Skeletal muscle tissue (tissue), 4 donors: ENCODE results near the gene IRGQ. TPM values are rescaled to one million over a fixed set of nuclear protein-coding genes. Genes with fewer than 3 reads are reported as not detected.
A peak's percentile ranks its signal among the peaks of the same experiment; 100 is the strongest.
"Not testable (repeated sequence)": the region's sequence is repeated elsewhere in the genome, so short reads cannot be mapped to it uniquely, and the experiment has no call there.

ENCODE experiments used
- H3K27ac ChIP-seq: one replicate; pipeline ENCODE4 v1.7.0; 2013; ENCODE audit warnings: mild to moderate bottlenecking, low read depth, low read length, inconsistent platforms
- H3K27me3 ChIP-seq, 3 donors: one replicate each; pipeline ENCODE4 v1.7.0; 2013; ENCODE audit warnings: low read length in 3 of 3; ENCODE audit not compliant: control insufficient read depth in 3 of 3, insufficient read depth in 3 of 3
- H3K36me3 ChIP-seq, 3 donors: one replicate each; pipeline ENCODE4 v1.7.0; 2013; ENCODE audit warnings: low read length in 3 of 3; ENCODE audit not compliant: control insufficient read depth in 3 of 3, insufficient read depth in 3 of 3
- H3K4me1 ChIP-seq, 3 donors: one replicate each; pipeline ENCODE4 v1.7.0; 2013; ENCODE audit warnings: low read length in 3 of 3, mild to moderate bottlenecking in 3 of 3; ENCODE audit not compliant: control insufficient read depth in 3 of 3, insufficient read depth in 3 of 3
- H3K4me3 ChIP-seq, 3 donors: one replicate each; pipeline ENCODE4 v1.7.0; 2013; ENCODE audit warnings: low read length in 3 of 3
- H3K9ac ChIP-seq, 3 donors: one replicate each; pipeline ENCODE4 v1.7.0; 2013; ENCODE audit warnings: low read length in 3 of 3, mild to moderate bottlenecking in 3 of 3, moderate library complexity in 2 of 3, low read depth in 1 of 3
- H3K9me3 ChIP-seq, 3 donors: one replicate each; pipeline ENCODE4 v1.7.0; 2013; ENCODE audit warnings: low read length in 3 of 3; ENCODE audit not compliant: control insufficient read depth in 3 of 3
- total RNA-seq: library from RNA; depleted of rRNA; stranded (reverse); fragments of >200 nt; gene quantifications from one replicate; pipeline ENCODE4 v1.2.3, GENCODE V29; 2014
- donor health status: Osteomylitis.

IRGQ gene
- total RNA-seq, 1 donor from 2014 or later = 24.5 TPM

GRCh38 chr19:43616306-43616705 is 20.4 kb upstream of the IRGQ start:
- H3K36me3 ChIP-seq = peaks cover 13 to 21% (median 16%) of the 10 kb centered on the region in 3 donors
- H3K4me1 ChIP-seq = peaks cover 6 to 19% (median 13%) of the 10 kb centered on the region in 3 donors
- H3K9ac ChIP-seq = no peak overlapping the region
- H3K27ac ChIP-seq = no peak overlapping the region
- no peaks in the 10 kb centered on the region for H3K9me3 ChIP-seq
- no peak overlapping the region for H3K4me3 ChIP-seq
- H3K27me3 ChIP-seq = no peaks in the 10 kb centered on the region

GRCh38 chr19:43612374-43612773 is 16.4 kb upstream of the IRGQ start:
- Histone ChIP-seq H3K27ac (no peak overlapping the region), H3K36me3 (peaks cover 13 to 25% (median 17%) of the 10 kb centered on the region in 3 donors), H3K4me3 (no peak overlapping the region), H3K9me3 (no peaks in the 10 kb centered on the region), H3K9ac (no peak overlapping the region), H3K4me1 (no peaks in the 10 kb centered on the region), H3K27me3 (no peaks in the 10 kb centered on the region)

- H3K27me3 ChIP-seq = no peaks in the 10 kb centered on the region
- H3K4me1 ChIP-seq = peaks cover 0 to 3% (median 0%) of the 10 kb centered on the region in 3 donors
- no peak within 1 kb of the TSS for H3K4me3 ChIP-seq
- no peak within 1 kb of the TSS for H3K9ac ChIP-seq
- no peaks in the 10 kb centered on the region for H3K9me3 ChIP-seq
- peaks cover 16 to 25% (median 20%) of the 10 kb centered on the region in 3 donors for H3K36me3 ChIP-seq
- H3K27ac ChIP-seq = no peak within 1 kb of the TSS
Observed at GRCh38 chr19:43611788-43612187, 15.9 kb upstream of the IRGQ start, which contains the start of gene SRRM5. Gene SRRM5 (plus strand): TSS chr19:43612088. CDS start chr19:43612122, 34 bp downstream.

- peaks cover 16 to 25% (median 22%) of the 10 kb centered on the region in 3 donors for H3K36me3 ChIP-seq
- H3K4me1 ChIP-seq = peaks cover 0 to 4% (median 0%) of the 10 kb centered on the region in 3 donors
- H3K9ac ChIP-seq = no peak overlapping the region
- no peak overlapping the region for H3K27ac ChIP-seq
- H3K27me3 ChIP-seq = no peaks in the 10 kb centered on the region
- no peak overlapping the region for H3K4me3 ChIP-seq
- no peaks in the 10 kb centered on the region for H3K9me3 ChIP-seq
Observed at GRCh38 chr19:43610493-43610892, 14.6 kb upstream of the IRGQ start.

GRCh38 chr19:43609872-43610271 is 13.9 kb upstream of the IRGQ start:
- Histone ChIP-seq H3K4me3 (no peak overlapping the region), H3K36me3 (peaks cover 16 to 25% (median 22%) of the 10 kb centered on the region in 3 donors), H3K9ac (no peak overlapping the region), H3K4me1 (peaks cover 0 to 4% (median 0%) of the 10 kb centered on the region in 3 donors), H3K9me3 (no peaks in the 10 kb centered on the region), H3K27ac (no peak overlapping the region), H3K27me3 (no peaks in the 10 kb centered on the region)

- Histone ChIP-seq H3K36me3 (peaks cover 8 to 17% (median 8%) of the 10 kb centered on the region in 3 donors), H3K27me3 (no peaks in the 10 kb centered on the region), H3K4me1 (peaks cover 0 to 4% (median 0%) of the 10 kb centered on the region in 3 donors), H3K9me3 (no peaks in the 10 kb centered on the region), H3K9ac (no peak overlapping the region), H3K4me3 (no peak overlapping the region), H3K27ac (peak overlapping the region; percentile 19)
Observed at GRCh38 chr19:43607238-43608205, 11.6 kb upstream of the IRGQ start.

- Histone ChIP-seq H3K27me3 (no peaks in the 10 kb centered on the region), H3K9ac (no peak overlapping the region), H3K27ac (peak overlapping the region; percentile 19), H3K4me1 (peaks cover 0 to 4% (median 0%) of the 10 kb centered on the region in 3 donors), H3K4me3 (no peak overlapping the region), H3K36me3 (peaks cover 4 to 10% (median 5%) of the 10 kb centered on the region in 3 donors), H3K9me3 (no peaks in the 10 kb centered on the region)
Observed at GRCh38 chr19:43606569-43607229, 10.8 kb upstream of the IRGQ start.

GRCh38 chr19:43605875-43606568 is 10.1 kb upstream of the IRGQ start:
- Histone ChIP-seq H3K4me3 (no peak overlapping the region), H3K9ac (no peak overlapping the region), H3K27ac (no peak overlapping the region), H3K27me3 (no peaks in the 10 kb centered on the region), H3K4me1 (peaks cover 0 to 4% (median 0%) of the 10 kb centered on the region in 3 donors), H3K9me3 (no peaks in the 10 kb centered on the region), H3K36me3 (peaks cover 4 to 10% (median 9%) of the 10 kb centered on the region in 3 donors)

GRCh38 chr19:43600326-43600725 is 4.4 kb upstream of the IRGQ start:
- not testable (repeated sequence) for H3K4me3 ChIP-seq, H3K27ac ChIP-seq, H3K27me3 ChIP-seq, H3K9ac ChIP-seq, H3K9me3 ChIP-seq
- H3K36me3 ChIP-seq = peaks cover 9 to 24% (median 15%) of the 10 kb centered on the region in 3 donors
- H3K4me1 ChIP-seq = peaks cover 15 to 26% (median 18%) of the 10 kb centered on the region in 3 donors
